HepG2 (cell line): ENCODE measurements around the gene MAB21L4.

Source experiments
- ATF1 ChIP-seq: IDR thresholded peaks from 2 replicates; pipeline ENCODE4 v1.6.1; 2016; ENCODE audit warnings: mild to moderate bottlenecking, control low read depth
- ZSCAN21 ChIP-seq: sonication (generic); formaldehyde crosslinking; IDR thresholded peaks from 2 replicates; pipeline ENCODE4 v1.8.0; 2022; ENCODE audit warnings: mild to moderate bottlenecking, missing genetic modification reagents, moderate library complexity, borderline replicate concordance

DNA sequence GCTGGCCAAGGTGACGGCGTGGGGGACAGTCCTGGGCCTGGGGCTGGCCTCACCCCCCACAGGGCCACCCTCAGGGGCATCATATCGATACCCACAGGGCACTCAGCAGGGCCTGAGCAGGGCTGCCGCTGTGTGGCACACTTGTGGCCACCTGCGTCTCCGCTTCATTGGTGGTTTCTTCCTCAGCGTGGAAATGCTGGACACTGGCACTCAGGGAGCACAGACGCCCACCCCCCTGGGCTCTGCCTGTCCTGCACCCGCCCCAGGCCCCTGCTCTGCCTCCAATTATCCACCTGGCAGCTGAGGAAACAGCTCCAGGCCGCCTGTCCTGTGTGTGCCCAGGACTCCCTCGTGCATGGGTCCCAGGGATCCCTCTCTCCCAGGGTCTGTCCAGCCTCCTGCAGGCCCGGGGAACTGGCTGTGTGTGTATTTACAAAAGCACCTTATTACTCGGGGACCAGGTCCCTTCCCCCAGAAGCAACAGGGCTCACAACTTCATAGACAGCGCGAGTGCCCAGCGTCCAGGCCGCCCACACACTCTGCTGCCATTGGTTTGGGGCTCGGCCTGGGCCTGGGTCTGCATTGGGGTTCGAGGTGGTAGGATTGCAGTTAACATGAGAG, 23.3 kb upstream of the MAB21L4 start:
- TF ChIP-seq ATF1 (CRISPR knock-in tag) (no peak), ZSCAN21 (no peak)
